ENCODE data around the gene MAPK8. TPM values are rescaled to one million over a fixed set of nuclear protein-coding genes. Genes with fewer than 3 reads are reported as not detected.

The MAPK8 gene
- 100 to 1,000 TPM in 1 of 4 donors, 10 to 100 TPM in 3; 29.7 to 126 (median 67.8) TPM for total RNA-seq

- no peaks in the 10 kb centered on the region for H3K36me3 ChIP-seq
- H3K9me3 ChIP-seq: no peaks in the 10 kb centered on the region
- intact Hi-C loops (cut with DNase I; ENCODE audit: low total_unique reads): no loop called here
- peak within 1 kb of the TSS; percentile 95 to 99 (median 98) for H3K27ac ChIP-seq
- TF ChIP-seq POLR2A (IDR thresholded peaks at IDR 0.05): peak; percentile 85
- TF ChIP-seq CTCF (IDR thresholded peaks at IDR 0.05): no peak
- TF ChIP-seq POLR2AphosphoS5 (IDR thresholded peaks at IDR 0.05): peak; percentile 92 to 94 (median 92)
- peak; percentile 96 for DNase-seq
- peak within 1 kb of the TSS; percentile 90 to 100 (median 97) for H3K4me3 ChIP-seq
- in situ Hi-C loops (cut with MboI; ENCODE audit: low pct_ligation_motif_present in 1 of 4, low pct_unique_long_range_greater_than_20kb in 1 of 4, low sequenced_read_pairs in 3 of 4): no loop called here
- peaks cover 8 to 32% (median 16%) of the 10 kb centered on the region in 4 donors for H3K4me1 ChIP-seq
- no peaks in the 10 kb centered on the region for H3K27me3 ChIP-seq
- WGBS, 2 donors (ENCODE audit: low coverage in 1 of 2): 2% methylated on average over 60 of the region's 86 CpGs; no CpG with 5 or more reads in 1 of the 2 donors
Observed at GRCh38 chr10:48306265-48306869, at the start of gene MAPK8. Gene MAPK8 (plus strand): TSS chr10:48306677. CDS start chr10:48401661, 94,984 bp downstream.

GRCh38 chr10:48257407-48257961, 49.0 kb upstream of the MAPK8 start:
- no peaks in the 10 kb centered on the region for H3K9me3 ChIP-seq
- H3K4me1 ChIP-seq: no peaks in the 10 kb centered on the region
- 86 to 92% methylated on average over 2 to 3 of the region's 3 CpGs for WGBS, 2 donors (ENCODE audit: low coverage in 1 of 2)
- in situ Hi-C loops (cut with MboI; ENCODE audit: low pct_ligation_motif_present in 1 of 4, low pct_unique_long_range_greater_than_20kb in 1 of 4, low sequenced_read_pairs in 3 of 4) (no loop called here), intact Hi-C loops (cut with DNase I; ENCODE audit: low total_unique reads) (no loop called here)
- H3K27me3 ChIP-seq: peaks cover 8% of the 10 kb centered on the region
- no peak overlapping the region for H3K27ac ChIP-seq
- DNase-seq: no peak
- no peak overlapping the region for H3K4me3 ChIP-seq
- no peaks in the 10 kb centered on the region for H3K36me3 ChIP-seq
- no peak for TF ChIP-seq CTCF (IDR thresholded peaks at IDR 0.05)
- no peak for TF ChIP-seq POLR2AphosphoS5 (IDR thresholded peaks at IDR 0.05)
- TF ChIP-seq EP300 (IDR thresholded peaks at IDR 0.05; ENCODE audit: low read depth): no peak
- TF ChIP-seq POLR2A (IDR thresholded peaks at IDR 0.05): no peak

- intact Hi-C loops (cut with DNase I; ENCODE audit: low total_unique reads): no loop called here
- no peaks in the 10 kb centered on the region for H3K4me1 ChIP-seq
- no peaks in the 10 kb centered on the region for H3K36me3 ChIP-seq
- WGBS, 2 donors (ENCODE audit: low coverage in 1 of 2): 80 to 88% methylated on average over 1 of the region's 1 CpG
- H3K27me3 ChIP-seq: peaks cover 8% of the 10 kb centered on the region
- TF ChIP-seq POLR2A (IDR thresholded peaks at IDR 0.05) (no peak), EP300 (IDR thresholded peaks at IDR 0.05; ENCODE audit: low read depth) (no peak), POLR2AphosphoS5 (IDR thresholded peaks at IDR 0.05) (no peak), CTCF (IDR thresholded peaks at IDR 0.05) (no peak)
- no peak for DNase-seq
- no peak overlapping the region for H3K4me3 ChIP-seq
- no peaks in the 10 kb centered on the region for H3K9me3 ChIP-seq
- in situ Hi-C loops (cut with MboI; ENCODE audit: low pct_ligation_motif_present in 1 of 4, low pct_unique_long_range_greater_than_20kb in 1 of 4, low sequenced_read_pairs in 3 of 4): no loop called here
- H3K27ac ChIP-seq: no peak overlapping the region
Observed at GRCh38 chr10:48258105-48258504, 48.4 kb upstream of the MAPK8 start.

- Histone ChIP-seq H3K36me3 (no peaks in the 10 kb centered on the region), H3K4me1 (no peaks in the 10 kb centered on the region), H3K4me3 (no peak overlapping the region), H3K9me3 (no peaks in the 10 kb centered on the region), H3K27me3 (no peaks in the 10 kb centered on the region), H3K27ac (no peak overlapping the region)
- no peak for DNase-seq
- in situ Hi-C loops (cut with MboI; ENCODE audit: low pct_ligation_motif_present in 1 of 4, low pct_unique_long_range_greater_than_20kb in 1 of 4, low sequenced_read_pairs in 3 of 4) (no loop called here), intact Hi-C loops (cut with DNase I; ENCODE audit: low total_unique reads) (loop anchor here (10.0 kb wide), 1 partner anchor 1348 kb away; the partner anchor contains the start of genes CHAT and SLC18A3)
- WGBS, 2 donors (ENCODE audit: low coverage in 1 of 2): 72 to 80% methylated on average over 2 to 4 of the region's 4 CpGs
- TF ChIP-seq POLR2AphosphoS5 (IDR thresholded peaks at IDR 0.05): no peak
- no peak for TF ChIP-seq POLR2A (IDR thresholded peaks at IDR 0.05)
- TF ChIP-seq CTCF (IDR thresholded peaks at IDR 0.05): no peak
- no peak for TF ChIP-seq EP300 (IDR thresholded peaks at IDR 0.05; ENCODE audit: low read depth)
Observed at GRCh38 chr10:48266528-48266927, 39.9 kb upstream of the MAPK8 start.

All from transverse colon (tissue), 4 donors.